ENCODE results near the gene GCN1. TPM values are rescaled to one million over a fixed set of nuclear protein-coding genes. Genes with fewer than 3 reads are reported as not detected.
"Not testable (repeated sequence)": the region's sequence is repeated elsewhere in the genome, so short reads cannot be mapped to it uniquely, and the experiment has no call there.

GCN1 gene
- total RNA-seq, result 62.4 TPM

DNA sequence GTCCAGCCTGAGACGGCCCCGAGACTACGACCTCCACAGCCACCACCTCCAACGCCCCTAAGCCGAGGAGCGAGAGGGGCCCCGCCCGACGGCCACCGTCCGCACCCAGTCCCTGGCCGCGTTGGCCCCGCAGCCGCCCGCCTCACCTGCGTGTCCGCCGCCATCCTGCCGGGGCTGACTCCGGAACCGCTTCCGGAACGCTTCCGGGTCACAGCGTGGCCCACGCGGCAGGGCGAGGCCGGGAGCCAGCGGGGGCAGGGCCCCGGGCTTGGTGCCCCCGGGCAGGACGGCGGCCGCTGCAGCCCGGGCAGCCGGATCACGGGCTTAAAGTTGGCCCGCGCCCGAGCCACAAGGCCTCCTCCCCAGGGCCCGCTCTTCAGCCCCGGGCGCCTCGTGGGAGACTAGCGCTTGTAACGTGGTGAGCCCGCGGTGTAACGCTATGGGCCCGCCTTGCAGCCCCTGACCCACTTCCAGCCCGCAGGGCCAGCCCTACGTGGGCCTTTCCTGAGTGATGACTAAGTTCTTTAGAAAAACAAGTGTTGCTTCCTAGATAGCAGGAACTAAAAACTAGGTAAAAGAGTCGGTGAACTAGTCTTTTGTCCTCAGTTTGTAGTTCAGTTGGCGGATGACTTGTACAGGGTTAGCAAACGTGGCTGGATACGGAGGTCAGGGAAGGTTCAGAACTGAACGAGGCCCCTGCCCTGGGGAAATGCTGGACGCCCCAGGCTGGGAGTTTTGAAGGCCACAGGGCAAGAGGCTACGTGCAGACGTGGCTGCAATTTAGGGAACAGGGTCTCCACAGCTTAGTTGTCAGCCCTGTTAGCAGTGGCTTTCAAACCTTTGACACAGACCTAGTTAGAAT, at the start of gene GCN1:
Gene GCN1 (minus strand): TSS at position 182 of the 862 bp plus-strand sequence. CDS start 18 bp downstream, at position 164.
- DNase-seq (ENCODE audit: low spot score in 2 of 2) (peak; percentile 95), FAIRE-seq (no peak)

DNA sequence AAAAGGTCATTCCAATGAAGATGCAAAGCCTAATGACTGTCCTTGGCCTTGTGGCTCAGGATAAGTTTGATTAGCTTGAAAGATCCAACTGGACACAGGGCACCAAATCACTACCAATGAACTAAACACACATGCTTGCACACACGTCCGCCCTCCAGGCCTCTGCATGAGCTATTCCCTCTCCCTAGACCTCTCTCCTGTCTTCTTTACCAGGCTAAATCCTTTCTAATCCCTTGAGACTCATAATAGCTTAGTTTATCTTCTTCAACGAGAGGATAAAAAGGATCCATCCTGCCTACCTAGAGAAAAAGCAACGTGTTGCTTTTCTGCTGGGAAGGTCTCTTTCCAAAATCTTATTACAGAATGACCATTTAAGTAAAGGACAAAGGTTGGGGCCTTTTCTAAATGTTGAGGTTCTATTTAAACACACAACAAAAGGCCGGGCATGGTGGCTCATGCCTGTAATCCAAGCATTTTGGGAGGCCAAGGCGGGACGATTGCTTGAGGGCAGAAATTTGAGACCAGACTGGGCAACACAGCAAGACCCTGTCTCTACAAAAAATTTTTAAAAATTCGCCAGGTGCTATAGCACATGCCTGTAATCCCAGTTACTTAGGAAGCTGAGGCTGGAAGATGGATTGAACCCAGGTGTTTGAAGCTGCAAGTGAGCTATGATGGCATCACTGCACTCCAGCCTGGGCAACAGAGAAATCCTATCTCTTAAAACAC, 48.6 kb upstream of the GCN1 start:
- FAIRE-seq, result no peak
- no peak for DNase-seq (ENCODE audit: low spot score in 2 of 2)

DNA sequence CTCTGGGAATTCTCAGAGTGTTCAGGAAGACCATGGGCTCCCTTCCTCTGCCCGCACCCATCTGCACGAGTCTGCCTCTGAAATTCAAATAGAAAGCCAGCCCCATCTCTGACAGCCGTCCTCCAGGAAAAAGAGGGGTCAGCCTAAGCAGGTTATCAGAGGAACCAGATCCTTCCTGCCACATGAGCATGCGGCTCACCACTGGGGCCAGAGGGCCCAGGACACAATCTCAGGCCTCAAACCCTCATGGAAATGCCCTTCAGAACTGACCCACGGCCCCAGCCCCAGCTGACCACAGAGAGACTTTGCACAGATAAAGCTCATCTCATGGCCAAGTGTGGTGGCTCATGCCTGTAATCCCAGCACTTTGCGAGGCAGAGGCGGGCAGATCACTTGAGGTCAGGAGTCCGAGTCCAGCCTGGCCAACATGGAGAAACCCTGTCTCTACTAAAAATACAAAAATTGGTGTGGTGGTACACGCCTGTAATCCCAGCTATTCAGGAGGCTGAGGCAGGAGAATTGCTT, 47.8 kb upstream of the GCN1 start:
- DNase-seq (ENCODE audit: low spot score in 2 of 2) (no peak), FAIRE-seq (no peak)

- FAIRE-seq (no peak), DNase-seq (ENCODE audit: low spot score in 2 of 2) (no peak)
Observed at GRCh38 chr12:120241561-120242274, 47.2 kb upstream of the GCN1 start.

- FAIRE-seq, result no peak
Observed at GRCh38 chr12:120240495-120240833, 45.9 kb upstream of the GCN1 start.

DNA sequence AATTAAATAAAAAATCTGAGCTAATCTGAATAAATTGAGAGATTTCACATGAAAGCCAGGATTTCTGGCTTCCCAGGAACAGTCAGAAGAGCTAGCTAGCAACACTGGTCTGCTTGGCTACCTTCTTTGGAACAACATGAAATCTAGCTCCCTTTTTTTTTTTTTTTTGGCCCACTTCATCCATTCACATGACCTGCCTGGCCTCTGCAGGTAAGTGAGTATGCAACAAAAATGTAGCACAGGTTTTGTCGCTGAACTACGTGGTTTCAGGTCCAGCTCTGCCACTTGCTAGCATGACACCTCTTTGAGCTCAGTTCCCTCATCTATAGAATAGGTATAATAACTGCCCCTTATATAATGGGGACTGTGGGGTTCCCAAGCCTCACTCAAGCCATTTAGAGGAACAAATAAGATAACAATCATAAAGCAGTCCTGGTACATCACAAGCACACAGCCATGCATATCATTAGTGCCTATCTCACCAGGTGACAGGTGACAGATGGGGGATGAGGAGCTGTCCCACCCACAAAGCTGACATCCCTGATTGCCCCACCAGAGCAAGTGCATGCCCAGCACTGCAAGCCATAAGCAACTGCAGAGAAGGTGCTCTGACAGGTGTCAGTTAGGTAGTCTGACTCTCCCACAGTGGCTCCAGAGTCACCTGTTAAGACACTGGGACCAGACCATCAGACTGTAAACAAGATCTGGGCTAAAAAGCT, 45.4 kb upstream of the GCN1 start:
- FAIRE-seq, result no peak
- no peak for DNase-seq (ENCODE audit: low spot score in 2 of 2)

More at GRCh38 chr12:120240495-120240833, 45.9 kb upstream of the GCN1 start:
- no peak for DNase-seq (ENCODE audit: low spot score in 2 of 2)

- FAIRE-seq (no peak), DNase-seq (ENCODE audit: low spot score in 2 of 2) (no peak)
Observed at GRCh38 chr12:120238839-120239445, 44.4 kb upstream of the GCN1 start.

DNA sequence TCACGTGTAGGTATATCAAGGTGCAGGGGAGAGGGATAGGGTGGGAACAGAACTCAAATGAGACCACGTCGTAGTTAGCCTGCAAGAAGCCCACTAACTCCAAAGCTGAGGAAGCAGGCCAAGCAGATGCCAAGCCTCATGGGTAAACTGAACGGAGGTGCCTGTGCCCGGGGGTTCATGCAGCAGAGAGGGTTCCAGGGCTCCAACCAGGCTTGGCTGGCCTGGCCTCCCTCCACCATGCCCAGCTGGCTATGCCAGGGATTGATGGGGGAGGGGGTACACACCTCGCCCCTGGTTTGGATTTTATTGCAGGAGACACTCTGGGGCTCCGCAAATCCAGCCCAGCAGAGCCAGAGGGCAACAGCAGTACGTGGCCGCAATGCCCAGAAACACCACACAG, 43.7 kb upstream of the GCN1 start:
- DNase-seq (ENCODE audit: low spot score in 2 of 2) (no peak), FAIRE-seq (no peak)

DNA sequence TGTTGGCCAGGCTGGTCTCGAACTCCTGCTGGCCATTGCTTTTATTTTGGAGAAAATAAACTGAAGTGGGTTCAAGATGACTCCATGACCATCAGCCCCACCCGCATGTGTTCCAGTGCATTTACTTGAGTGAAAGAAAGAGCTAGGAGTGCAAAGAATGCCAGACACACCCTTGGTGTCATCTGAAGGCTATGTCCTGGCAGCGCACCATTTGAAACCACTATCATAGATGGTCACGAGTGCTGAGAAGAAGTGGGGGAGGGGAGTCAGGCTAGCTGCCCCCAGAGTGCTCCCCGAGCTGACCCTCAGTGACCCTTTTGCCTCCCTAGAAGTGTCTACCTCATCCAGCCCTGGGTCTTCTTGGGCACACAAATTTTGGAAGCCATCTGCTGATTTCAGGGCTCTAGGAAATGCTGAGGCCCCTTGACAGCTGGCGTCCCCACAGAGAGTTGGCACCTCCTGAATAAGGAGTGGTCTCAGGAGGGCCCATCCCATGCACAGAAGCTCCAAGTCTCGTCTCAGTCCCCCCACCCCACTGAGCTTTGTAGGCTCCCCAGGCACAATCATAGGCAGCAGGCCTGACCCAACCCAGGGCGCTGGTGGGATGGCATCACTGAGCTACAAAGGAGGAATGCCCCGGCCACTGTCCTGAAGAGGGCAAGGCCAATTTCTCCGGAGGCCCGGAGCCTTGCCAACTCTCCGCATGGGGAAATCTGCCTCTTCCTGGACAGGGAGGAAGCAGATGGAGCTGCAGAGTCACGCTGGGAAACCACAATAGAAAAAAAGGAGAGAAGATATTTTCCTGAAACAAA, 43.1 kb upstream of the GCN1 start:
- DNase-seq (ENCODE audit: low spot score in 2 of 2) (no peak), FAIRE-seq (no peak)

DNA sequence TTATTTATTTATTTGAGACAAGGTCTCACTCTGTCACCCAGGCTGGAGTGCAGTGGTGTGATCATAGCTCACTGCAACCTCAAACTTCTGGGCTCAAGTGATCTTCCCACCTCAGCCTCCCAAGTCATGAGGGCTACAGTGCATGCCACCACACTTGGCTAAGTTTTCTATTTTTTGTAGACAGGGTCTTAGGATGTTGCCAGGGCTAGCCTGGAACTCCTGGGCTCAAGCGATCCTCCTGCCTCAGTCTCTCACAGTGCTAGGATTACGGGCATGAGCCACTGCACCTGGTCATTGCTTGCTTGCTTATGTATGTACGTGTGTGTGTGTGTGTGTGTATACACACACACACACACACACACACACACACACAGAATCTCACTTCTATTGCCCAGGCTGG, 42.3 kb upstream of the GCN1 start:
- not testable (repeated sequence) for DNase-seq (ENCODE audit: low spot score in 2 of 2); FAIRE-seq

DNA sequence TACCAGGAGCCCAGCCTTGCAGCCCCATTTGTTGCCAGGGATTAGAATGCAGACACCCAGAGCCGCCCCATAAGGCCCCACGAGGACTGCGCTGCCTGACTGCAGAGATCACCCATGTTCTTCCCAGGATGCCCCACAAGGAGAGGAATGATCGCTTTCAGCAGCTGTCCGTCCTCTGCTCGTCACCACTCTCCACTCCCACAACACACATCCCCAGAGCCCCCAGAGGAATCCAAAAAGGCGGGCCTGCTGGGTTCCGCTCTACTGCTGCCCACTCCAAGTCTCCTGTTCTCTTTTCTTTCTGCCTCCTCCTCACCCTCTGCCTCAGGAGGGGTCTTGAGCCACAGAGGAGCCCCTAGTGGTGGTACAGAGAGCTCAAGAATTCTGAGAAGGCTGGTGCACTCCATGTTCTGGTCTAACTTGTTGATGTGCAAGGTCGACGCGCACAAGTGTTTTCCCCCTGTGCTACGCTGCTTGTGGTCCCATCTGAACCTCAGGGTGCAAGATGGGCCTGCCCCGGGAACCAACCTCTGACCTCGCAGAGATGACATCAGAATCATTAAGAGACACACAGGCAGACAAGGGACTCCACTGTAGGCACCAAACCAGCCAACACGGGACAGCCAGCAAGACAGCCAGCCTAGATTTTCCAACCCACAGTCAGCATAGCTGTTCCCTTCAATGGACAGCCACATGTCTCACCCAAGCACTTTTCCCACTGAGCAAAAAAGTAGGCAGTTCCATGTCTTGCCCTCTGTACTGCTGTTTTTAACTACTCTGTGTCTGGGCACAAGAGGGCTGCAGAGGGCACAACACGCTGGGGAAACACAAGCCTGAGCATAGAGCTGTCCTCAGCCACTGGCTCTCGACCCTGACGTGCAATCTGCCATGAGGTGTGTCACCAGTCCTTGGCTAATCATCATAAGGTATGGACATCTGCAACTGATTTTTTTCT, 41.1 kb upstream of the GCN1 start:
- DNase-seq (ENCODE audit: low spot score in 2 of 2) (no peak), FAIRE-seq (no peak)

DNA sequence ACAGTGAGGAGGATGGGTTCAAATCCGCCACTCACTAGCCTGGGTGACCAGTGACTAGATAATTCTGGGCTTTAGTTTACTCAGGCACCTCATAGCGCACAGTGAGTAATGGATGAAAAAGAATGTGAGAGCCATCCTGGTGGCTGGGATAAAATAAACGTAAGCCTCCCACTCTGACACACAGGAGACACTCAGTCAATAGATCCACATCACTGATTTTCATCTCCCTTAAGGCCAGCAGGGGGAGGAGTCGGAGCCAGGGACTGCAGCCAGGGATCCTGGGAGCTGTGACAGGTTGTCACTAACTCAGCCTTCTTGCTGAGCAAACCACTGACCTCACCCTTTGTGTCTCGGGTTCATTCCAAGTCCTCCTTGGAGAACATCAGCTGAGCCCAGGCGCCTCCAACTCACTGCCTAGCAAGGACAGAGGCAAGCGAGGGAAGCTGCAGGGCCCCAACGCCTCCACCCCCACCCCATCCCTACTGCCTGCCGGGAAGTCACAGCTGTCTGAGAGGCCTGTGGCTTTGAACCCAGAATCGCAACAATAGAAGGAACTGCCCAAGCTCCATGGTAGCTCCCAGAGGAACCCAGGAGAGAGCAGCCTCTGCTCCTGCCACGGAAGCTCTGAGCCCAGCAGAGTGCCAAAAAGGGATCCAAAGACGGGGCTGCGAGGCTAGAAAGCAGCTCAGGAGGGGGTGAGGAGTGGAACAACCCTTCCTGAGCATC, 40.3 kb upstream of the GCN1 start:
- FAIRE-seq, result no peak
- DNase-seq (ENCODE audit: low spot score in 2 of 2), result peak in 1 of 2 donors; percentile 79

GRCh38 chr12:120231316-120232011, 36.9 kb upstream of the GCN1 start:
- no peak for DNase-seq (ENCODE audit: low spot score in 2 of 2)

DNA sequence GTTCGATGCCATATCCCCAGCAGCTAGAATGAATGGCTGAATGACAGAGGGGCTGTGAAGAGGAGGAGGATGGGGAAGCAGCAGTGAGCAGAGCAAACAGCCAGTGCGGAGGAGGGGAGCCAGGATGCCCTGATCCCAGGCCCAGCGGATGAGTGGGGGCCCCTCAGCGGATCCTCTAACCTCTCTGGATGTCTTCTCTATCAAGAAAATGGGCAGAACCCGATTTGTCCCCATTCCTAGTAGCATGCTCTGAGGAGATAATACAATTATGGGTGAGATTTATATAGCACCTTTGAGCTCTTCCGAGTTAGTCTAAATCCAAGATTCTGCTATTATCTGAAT, 36.4 kb upstream of the GCN1 start:
- FAIRE-seq, result no peak
- DNase-seq (ENCODE audit: low spot score in 2 of 2), result no peak

More at GRCh38 chr12:120231316-120232011, 36.9 kb upstream of the GCN1 start:
- FAIRE-seq, result no peak

GRCh38 chr12:120230326-120230973, 35.9 kb upstream of the GCN1 start:
- DNase-seq (ENCODE audit: low spot score in 2 of 2) (no peak), FAIRE-seq (no peak)
